Endothelial cell (in vitro differentiated cells): Measurements from ENCODE around the gene ADAM12. TPM values are rescaled to one million over a fixed set of nuclear protein-coding genes. Genes with fewer than 3 reads are reported as not detected.

Source experiments
- DNase-seq: peaks from one replicate; pipeline ENCODE4 v3.0.0; 2021; ENCODE audit warnings: low spot score
- H3K27ac Mint-ChIP-seq: one replicate; pipeline ENCODE4 v1.8.0; 2021; ENCODE audit warnings: mixed read lengths, inconsistent platforms; ENCODE audit not compliant: unreplicated experiment
- H3K27me3 Mint-ChIP-seq: one replicate; pipeline ENCODE4 v1.8.0; 2021; ENCODE audit warnings: mild to moderate bottlenecking, moderate library complexity, mixed read lengths, inconsistent platforms; ENCODE audit not compliant: unreplicated experiment
- H3K36me3 Mint-ChIP-seq: one replicate; pipeline ENCODE4 v1.8.0; 2021; ENCODE audit warnings: mild to moderate bottlenecking, low read depth, mixed read lengths, inconsistent platforms; ENCODE audit not compliant: unreplicated experiment
- H3K4me1 Mint-ChIP-seq: one replicate; pipeline ENCODE4 v1.8.0; 2021; ENCODE audit warnings: mild to moderate bottlenecking, mixed read lengths, inconsistent platforms; ENCODE audit not compliant: unreplicated experiment
- H3K4me3 Mint-ChIP-seq: one replicate; pipeline ENCODE4 v1.8.0; 2021; ENCODE audit warnings: mild to moderate bottlenecking, mixed read lengths, inconsistent platforms; ENCODE audit not compliant: unreplicated experiment
- H3K9me3 Mint-ChIP-seq: one replicate; pipeline ENCODE4 v1.8.0; 2021; ENCODE audit warnings: mixed read lengths, inconsistent platforms; ENCODE audit not compliant: unreplicated experiment
- CTCF ChIP-seq: fragments of 200-600 bp; sonication (generic); IDR thresholded peaks from one replicate; pipeline ENCODE4 v1.5.0; 2021; ENCODE audit warnings: antibody characterized with exemption; ENCODE audit not compliant: unreplicated experiment
- total RNA-seq: library from RNA; stranded (reverse); fragmentation: NEBNext Ultra II Directional; extraction: Animal tissue kit (Norgen Biotek cat#: 25700); gene quantifications from one replicate; pipeline ENCODE4 v1.2.1, GENCODE V29; 2021; ENCODE audit not compliant: unreplicated experiment

ADAM12 gene
- total RNA-seq, 1 donor from 2014 or later = 9.0 TPM

GRCh38 chr10:126252884-126253610 is 135.2 kb downstream of the ADAM12 start:
- Mint-ChIP-seq H3K27me3 (peaks cover 2% of the 10 kb centered on the region), H3K36me3 (no peaks in the 10 kb centered on the region), H3K27ac (no peak overlapping the region), H3K9me3 (no peaks in the 10 kb centered on the region), H3K4me3 (no peak overlapping the region), H3K4me1 (peaks cover 3% of the 10 kb centered on the region)
- TF ChIP-seq CTCF = no peak
- DNase-seq = no peak

GRCh38 chr10:126251778-126252407 is 136.4 kb downstream of the ADAM12 start:
- Mint-ChIP-seq H3K4me3 (no peak overlapping the region), H3K27ac (no peak overlapping the region), H3K36me3 (no peaks in the 10 kb centered on the region), H3K9me3 (no peaks in the 10 kb centered on the region), H3K27me3 (peaks cover 2% of the 10 kb centered on the region), H3K4me1 (peaks cover 3% of the 10 kb centered on the region)
- DNase-seq = no peak
- TF ChIP-seq CTCF = no peak

- H3K9me3 Mint-ChIP-seq = no peaks in the 10 kb centered on the region
- no peak overlapping the region for H3K4me3 Mint-ChIP-seq
- no peaks in the 10 kb centered on the region for H3K36me3 Mint-ChIP-seq
- H3K27ac Mint-ChIP-seq = no peak overlapping the region
- H3K27me3 Mint-ChIP-seq = peaks cover 2% of the 10 kb centered on the region
- H3K4me1 Mint-ChIP-seq = peaks cover 3% of the 10 kb centered on the region
- no peak for DNase-seq
- no peak for TF ChIP-seq CTCF
Measured at GRCh38 chr10:126250527-126251310, 137.6 kb downstream of the ADAM12 start.

- no peak for DNase-seq
- TF ChIP-seq CTCF = no peak
- H3K27ac Mint-ChIP-seq = no peak overlapping the region
- H3K9me3 Mint-ChIP-seq = no peaks in the 10 kb centered on the region
- no peaks in the 10 kb centered on the region for H3K36me3 Mint-ChIP-seq
- H3K4me1 Mint-ChIP-seq = peaks cover 3% of the 10 kb centered on the region
- H3K27me3 Mint-ChIP-seq = no peaks in the 10 kb centered on the region
- H3K4me3 Mint-ChIP-seq = no peak overlapping the region
Measured at GRCh38 chr10:126250045-126250444, 138.2 kb downstream of the ADAM12 start.
